ENCODE data around the gene NBEA.

The NBEA gene

GRCh38 chr13:35684432-35684831, 742.4 kb downstream of the NBEA start:
- no peaks in the 10 kb centered on the region for H3K9me3 ChIP-seq
- no peak for DNase-seq
- H3K36me3 ChIP-seq, result no peaks in the 10 kb centered on the region
- no peak overlapping the region for H3K4me3 ChIP-seq (ENCODE audit: low read depth, low read length)
- H3K27me3 ChIP-seq, result no peaks in the 10 kb centered on the region
- TF ChIP-seq CTCF (IDR thresholded peaks at IDR 0.05; ENCODE audit: low read depth, low read length), result no peak
- peaks cover 4% of the 10 kb centered on the region; the same call in 1 of the 2 replicates for H3K4me1 ChIP-seq

DNA sequence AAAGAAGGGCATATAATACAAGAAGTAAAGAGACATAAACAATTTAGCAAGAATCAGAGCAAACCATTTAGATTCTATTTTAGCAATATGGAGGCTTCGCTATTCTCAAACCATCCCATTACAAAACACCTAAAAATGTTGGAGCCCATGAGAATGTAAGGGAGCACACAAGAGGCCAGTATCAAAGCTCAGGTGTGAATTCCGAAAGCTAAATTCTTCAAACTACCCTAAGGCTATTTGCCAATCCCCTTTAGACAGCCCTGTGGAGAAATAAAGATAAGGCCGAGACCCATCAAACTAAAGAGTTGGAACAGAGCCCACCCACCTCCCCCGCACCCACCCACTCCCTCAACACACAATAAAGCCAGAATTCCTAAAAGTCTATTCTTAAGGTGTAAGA, 745.3 kb downstream of the NBEA start:
- Histone ChIP-seq H3K27me3 (no peaks in the 10 kb centered on the region), H3K9me3 (no peaks in the 10 kb centered on the region), H3K4me1 (peaks cover 4% of the 10 kb centered on the region; the same call in 1 of the 2 replicates), H3K4me3 (ENCODE audit: low read depth, low read length) (no peak overlapping the region), H3K36me3 (no peaks in the 10 kb centered on the region)
- no peak for TF ChIP-seq CTCF (IDR thresholded peaks at IDR 0.05; ENCODE audit: low read depth, low read length)
- DNase-seq, result no peak

DNA sequence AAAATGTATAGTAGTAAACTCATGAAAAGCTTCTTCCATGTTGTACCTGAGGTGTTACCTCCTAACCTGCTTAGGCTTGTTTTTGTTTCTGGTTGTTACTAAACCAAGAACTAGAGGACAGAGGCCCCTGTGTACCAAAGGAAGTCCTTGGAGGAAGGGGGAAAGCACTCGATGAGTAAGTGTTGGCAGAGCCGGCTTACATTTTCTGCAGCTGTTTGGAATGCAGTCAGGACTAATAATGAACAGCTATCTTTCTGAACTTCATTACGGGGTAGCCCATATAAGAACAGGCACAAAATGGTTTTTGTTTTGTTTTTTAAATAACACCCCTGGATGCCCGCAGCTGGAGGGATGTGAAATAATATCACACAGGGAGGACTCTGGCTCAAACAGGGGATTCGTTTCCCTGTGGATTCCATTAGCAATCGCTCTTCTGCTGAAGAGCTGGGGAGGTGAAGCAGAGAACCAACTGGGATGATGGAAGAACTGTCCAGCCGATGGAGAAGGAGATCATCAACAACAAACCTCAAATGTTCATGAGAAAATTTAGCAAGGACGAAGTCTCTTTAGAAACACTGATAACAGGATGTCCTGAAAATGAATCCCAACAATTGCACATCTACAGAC, 748.6 kb downstream of the NBEA start:
- Histone ChIP-seq H3K4me3 (ENCODE audit: low read depth, low read length) (no peak overlapping the region), H3K27me3 (no peaks in the 10 kb centered on the region), H3K4me1 (peaks cover 4% of the 10 kb centered on the region; the same call in 1 of the 2 replicates), H3K9me3 (no peaks in the 10 kb centered on the region), H3K36me3 (no peaks in the 10 kb centered on the region)
- DNase-seq, result no peak
- no peak for TF ChIP-seq CTCF (IDR thresholded peaks at IDR 0.05; ENCODE audit: low read depth, low read length)

- no peak for TF ChIP-seq CTCF (IDR thresholded peaks at IDR 0.05; ENCODE audit: low read depth, low read length)
- Histone ChIP-seq H3K4me3 (ENCODE audit: low read depth, low read length) (no peak overlapping the region), H3K27me3 (no peaks in the 10 kb centered on the region), H3K4me1 (no peaks in the 10 kb centered on the region), H3K36me3 (no peaks in the 10 kb centered on the region), H3K9me3 (no peaks in the 10 kb centered on the region)
- DNase-seq, result no peak
Observed at GRCh38 chr13:35693134-35693784, 751.2 kb downstream of the NBEA start.

- no peak for DNase-seq
- no peak for TF ChIP-seq CTCF (IDR thresholded peaks at IDR 0.05; ENCODE audit: low read depth, low read length)
- Histone ChIP-seq H3K27me3 (no peaks in the 10 kb centered on the region), H3K4me3 (ENCODE audit: low read depth, low read length) (no peak overlapping the region), H3K36me3 (no peaks in the 10 kb centered on the region), H3K9me3 (no peaks in the 10 kb centered on the region), H3K4me1 (no peaks in the 10 kb centered on the region)
Observed at GRCh38 chr13:35694031-35694430, 752.0 kb downstream of the NBEA start.
